Sigmoid colon (tissue), 7 donors: ENCODE data around the gene FGL2. TPM values are rescaled to one million over a fixed set of nuclear protein-coding genes. Genes with fewer than 3 reads are reported as not detected.

ENCODE experiments used
- DNase-seq: peaks from one replicate; pipeline ENCODE4 v3.0.0-alpha.2; 2019
- H3K27ac ChIP-seq, 4 donors: fragments of 200-600 bp; sonication (generic); one replicate each; pipeline ENCODE4 v1.5.1; 2016 to 2019; ENCODE audit warnings: mild to moderate bottlenecking in 1 of 4
- H3K27me3 ChIP-seq, 3 donors: fragments of 200-600 bp; sonication (generic); one replicate each; pipeline ENCODE4 v1.5.1; 2019; ENCODE audit warnings: mild to moderate bottlenecking in 1 of 3
- H3K36me3 ChIP-seq, 4 donors: fragments of 200-600 bp; sonication (generic); one replicate each; pipeline ENCODE4 v1.5.1; 2016 to 2019
- H3K4me1 ChIP-seq, 4 donors: fragments of 200-600 bp; sonication (generic); one replicate each; pipeline ENCODE4 v1.5.1; 2017 to 2019
- H3K4me3 ChIP-seq, 4 donors: fragments of 200-600 bp; sonication (generic); one replicate each; pipeline ENCODE4 v1.5.1; 2017 to 2019; ENCODE audit warnings: mild to moderate bottlenecking in 2 of 4, moderate library complexity in 1 of 4
- H3K9me3 ChIP-seq, 4 donors: fragments of 200-600 bp in 3 of 4; sonication (generic) in 3 of 4; one replicate each; pipeline versions ENCODE4 v1.5.1 to v1.6.1; 2013 to 2019
- EP300 ChIP-seq, 4 donors: sonication (generic); formaldehyde crosslinking; IDR thresholded peaks; one replicate each; pipeline ENCODE4 v1.6.1; 2017; ENCODE audit warnings: antibody characterized with exemption in 4 of 4
- POLR2A ChIP-seq, 2 donors: fragments of 450-650 bp; IDR thresholded peaks; one replicate each; pipeline ENCODE4 v1.6.1; 2016; ENCODE audit warnings: antibody characterized with exemption in 2 of 2, mild to moderate bottlenecking in 2 of 2, moderate library complexity in 2 of 2
- POLR2AphosphoS5 ChIP-seq, 4 donors: sonication (generic); formaldehyde crosslinking; IDR thresholded peaks; one replicate each; pipeline ENCODE4 v1.6.1; 2017; ENCODE audit warnings: antibody characterized with exemption in 4 of 4
- WGBS, 2 donors: extraction: QIAGEN DNeasy Blood & Tissue Kit; methylation state at CpG; one replicate each; pipeline ENCODE4 v1.1.7; 2013; 5-methylcytosine and 5-hydroxymethylcytosine counted together
- intact Hi-C: fragments of 100-400 bp; cut with DNase I; formaldehyde crosslinking; loops from one replicate; pipeline ENCODE4 v1.15.1; 2023
- polyA plus RNA-seq, 3 donors: library from polyadenylated mRNA; stranded (reverse); fragments of 200-250 nt; gene quantifications; one replicate each; pipeline ENCODE4 v1.2.3, GENCODE V29; 2013
- total RNA-seq, 4 donors: library from RNA; depleted of rRNA; stranded (reverse); fragments of >200 nt; gene quantifications; one replicate each; pipeline ENCODE4 v1.1.0, GENCODE V29; 2016
- TF ChIP-seq, protein P1 (sequence below), 4 experiments: fragments of 450-650 bp in 3 of 4; fragments of 200-600 bp in 1 of 4; IDR thresholded peaks; one replicate each; pipeline ENCODE4 v1.5.1; 2016 to 2019; ENCODE audit warnings: antibody characterized with exemption in 4 of 4, mild to moderate bottlenecking in 3 of 4, moderate library complexity in 2 of 4
- donor health status: healthy with polysubstance abuse.
- donor health status: Bipolar disorder and iron deficiency.
- donor health status: healthy.

Gene FGL2
- total and polyA plus RNA-seq, 7 donors = 15.0 to 97.4 (median 68.5) TPM

GRCh38 chr7:77185866-77186265 is 13.8 kb downstream of the FGL2 start:
- Histone ChIP-seq H3K27me3 (no peaks in the 10 kb centered on the region), H3K9me3 (no peaks in the 10 kb centered on the region), H3K27ac (peak overlapping the region in 1 of 4 donors; percentile 36), H3K4me3 (no peak overlapping the region), H3K36me3 (no peaks in the 10 kb centered on the region), H3K4me1 (peaks cover 0 to 19% (median 16%) of the 10 kb centered on the region in 4 donors)
- no peak for DNase-seq
- TF ChIP-seq POLR2AphosphoS5 (IDR thresholded peaks at IDR 0.05) = no peak
- no peak for TF ChIP-seq POLR2A (IDR thresholded peaks at IDR 0.05)
- TF ChIP-seq, protein P1, sequence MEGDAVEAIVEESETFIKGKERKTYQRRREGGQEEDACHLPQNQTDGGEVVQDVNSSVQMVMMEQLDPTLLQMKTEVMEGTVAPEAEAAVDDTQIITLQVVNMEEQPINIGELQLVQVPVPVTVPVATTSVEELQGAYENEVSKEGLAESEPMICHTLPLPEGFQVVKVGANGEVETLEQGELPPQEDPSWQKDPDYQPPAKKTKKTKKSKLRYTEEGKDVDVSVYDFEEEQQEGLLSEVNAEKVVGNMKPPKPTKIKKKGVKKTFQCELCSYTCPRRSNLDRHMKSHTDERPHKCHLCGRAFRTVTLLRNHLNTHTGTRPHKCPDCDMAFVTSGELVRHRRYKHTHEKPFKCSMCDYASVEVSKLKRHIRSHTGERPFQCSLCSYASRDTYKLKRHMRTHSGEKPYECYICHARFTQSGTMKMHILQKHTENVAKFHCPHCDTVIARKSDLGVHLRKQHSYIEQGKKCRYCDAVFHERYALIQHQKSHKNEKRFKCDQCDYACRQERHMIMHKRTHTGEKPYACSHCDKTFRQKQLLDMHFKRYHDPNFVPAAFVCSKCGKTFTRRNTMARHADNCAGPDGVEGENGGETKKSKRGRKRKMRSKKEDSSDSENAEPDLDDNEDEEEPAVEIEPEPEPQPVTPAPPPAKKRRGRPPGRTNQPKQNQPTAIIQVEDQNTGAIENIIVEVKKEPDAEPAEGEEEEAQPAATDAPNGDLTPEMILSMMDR (IDR thresholded peaks at IDR 0.05) = no peak
- TF ChIP-seq EP300 (IDR thresholded peaks at IDR 0.05) = no peak
- intact Hi-C loops = no loop called here
- 87 to 90% methylated on average over 2 of the region's 2 CpGs for WGBS, 2 donors

DNA sequence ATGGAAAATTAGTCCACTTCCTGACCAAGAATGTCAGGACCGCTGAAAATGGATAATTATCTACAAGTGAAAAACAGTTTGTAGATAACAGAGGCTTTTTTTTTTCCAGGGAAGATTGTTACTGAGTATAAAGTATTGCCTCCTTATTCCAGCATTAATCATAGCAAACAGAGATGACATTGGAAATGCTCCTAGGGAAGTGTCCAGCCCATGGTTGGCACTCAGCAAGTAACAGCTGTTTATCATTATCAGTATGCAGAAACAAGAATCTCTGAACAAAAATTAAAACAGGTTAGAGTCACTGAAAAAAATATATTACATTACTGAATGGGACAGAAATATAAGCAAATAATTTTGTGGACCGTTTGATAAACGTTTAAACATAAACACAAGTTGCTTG is 14.6 kb downstream of the FGL2 start:
- intact Hi-C loops = no loop called here
- no peak for DNase-seq
- Histone ChIP-seq H3K4me3 (no peak overlapping the region), H3K36me3 (no peaks in the 10 kb centered on the region), H3K9me3 (no peaks in the 10 kb centered on the region), H3K27me3 (no peaks in the 10 kb centered on the region), H3K4me1 (peaks cover 0 to 19% (median 16%) of the 10 kb centered on the region in 4 donors), H3K27ac (peak overlapping the region in 3 of 4 donors; percentile 17 to 62 (median 38))
- 74 to 76% methylated on average over 3 of the region's 3 CpGs for WGBS, 2 donors
- TF ChIP-seq POLR2A (IDR thresholded peaks at IDR 0.05) (no peak), EP300 (IDR thresholded peaks at IDR 0.05) (no peak), POLR2AphosphoS5 (IDR thresholded peaks at IDR 0.05) (no peak)
- TF ChIP-seq, protein P1 (IDR thresholded peaks at IDR 0.05) = no peak

GRCh38 chr7:77184463-77184862 is 15.2 kb downstream of the FGL2 start:
- Histone ChIP-seq H3K4me3 (no peak overlapping the region), H3K36me3 (no peaks in the 10 kb centered on the region), H3K27me3 (no peaks in the 10 kb centered on the region), H3K9me3 (no peaks in the 10 kb centered on the region), H3K27ac (peak overlapping the region in 3 of 4 donors; percentile 17 to 62 (median 38)), H3K4me1 (peaks cover 0 to 19% (median 16%) of the 10 kb centered on the region in 4 donors)
- DNase-seq = no peak
- TF ChIP-seq POLR2A (IDR thresholded peaks at IDR 0.05) (no peak), POLR2AphosphoS5 (IDR thresholded peaks at IDR 0.05) (no peak), EP300 (IDR thresholded peaks at IDR 0.05) (no peak)
- TF ChIP-seq, protein P1 (IDR thresholded peaks at IDR 0.05) = no peak
- intact Hi-C loops = no loop called here

- Histone ChIP-seq H3K9me3 (no peaks in the 10 kb centered on the region), H3K36me3 (no peaks in the 10 kb centered on the region), H3K27ac (no peak overlapping the region), H3K27me3 (no peaks in the 10 kb centered on the region), H3K4me1 (peaks cover 0 to 26% (median 16%) of the 10 kb centered on the region in 4 donors), H3K4me3 (no peak overlapping the region)
- TF ChIP-seq, protein P1 (IDR thresholded peaks at IDR 0.05) = no peak
- TF ChIP-seq POLR2A (IDR thresholded peaks at IDR 0.05) (no peak), EP300 (IDR thresholded peaks at IDR 0.05) (no peak), POLR2AphosphoS5 (IDR thresholded peaks at IDR 0.05) (no peak)
- 30 to 83% methylated on average over 1 of the region's 1 CpG for WGBS, 2 donors
- no peak for DNase-seq
- intact Hi-C loops = no loop called here
Observed at GRCh38 chr7:77182261-77182660, 17.4 kb downstream of the FGL2 start.

GRCh38 chr7:77181734-77182133 is 17.9 kb downstream of the FGL2 start:
- WGBS, 2 donors = 21 to 72% methylated on average over 3 of the region's 3 CpGs
- Histone ChIP-seq H3K4me3 (no peak overlapping the region), H3K36me3 (no peaks in the 10 kb centered on the region), H3K27ac (no peak overlapping the region), H3K27me3 (no peaks in the 10 kb centered on the region), H3K9me3 (no peaks in the 10 kb centered on the region), H3K4me1 (peaks cover 0 to 26% (median 16%) of the 10 kb centered on the region in 4 donors)
- TF ChIP-seq POLR2AphosphoS5 (IDR thresholded peaks at IDR 0.05) = no peak
- no peak for TF ChIP-seq EP300 (IDR thresholded peaks at IDR 0.05)
- TF ChIP-seq, protein P1 (IDR thresholded peaks at IDR 0.05) = no peak
- no peak for TF ChIP-seq POLR2A (IDR thresholded peaks at IDR 0.05)
- intact Hi-C loops = no loop called here
- no peak for DNase-seq
